ENCODE results near the gene FAM78A. TPM values are rescaled to one million over a fixed set of nuclear protein-coding genes. Genes with fewer than 3 reads are reported as not detected.

The FAM78A gene
- total RNA-seq, 1 experiment from 2014 or later: 1.3 TPM

DNA sequence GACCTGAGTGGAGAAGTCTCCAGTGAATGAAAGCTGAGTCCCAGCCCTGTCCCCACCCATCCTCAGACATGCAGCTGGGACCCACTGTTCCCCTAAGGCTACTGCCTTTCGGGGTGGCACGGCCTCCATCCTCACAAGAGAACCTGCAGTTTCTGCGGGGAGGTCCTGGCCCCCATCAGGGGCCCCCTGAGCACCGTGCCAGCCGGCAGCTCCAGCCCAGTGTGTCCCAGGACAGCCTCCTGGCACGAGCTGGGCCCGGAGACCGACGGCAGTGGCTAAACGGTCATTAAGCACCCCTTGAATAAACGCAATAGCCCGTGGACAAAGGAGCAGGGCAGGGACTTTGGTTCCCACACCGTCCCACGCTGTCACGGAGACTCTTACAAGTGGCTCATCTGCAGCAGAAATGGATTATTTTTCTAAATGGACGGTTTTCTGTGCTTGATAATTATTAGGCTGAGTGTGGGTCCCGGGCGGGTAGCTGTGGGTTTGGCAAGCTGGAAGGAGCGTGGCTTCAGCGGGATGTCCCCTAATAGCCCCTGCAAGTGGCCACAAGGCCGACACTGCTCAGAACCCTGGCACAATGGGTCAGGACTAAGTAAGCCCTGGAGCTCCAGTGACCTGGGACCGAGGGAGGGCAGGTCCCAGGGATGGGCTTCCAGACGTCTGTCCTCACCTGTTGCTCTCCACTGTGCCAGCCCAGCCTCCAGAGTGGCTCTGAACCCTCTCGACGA, 17.4 kb downstream of the FAM78A start:
- H3K4me2 ChIP-seq: no peak overlapping the region
- H3F3A ChIP-seq (ENCODE audit: insufficient read depth, low read depth): no peaks in the 10 kb centered on the region
- no peaks in the 10 kb centered on the region for H4K20me1 ChIP-seq (ENCODE audit: insufficient read depth)
- no peaks in the 10 kb centered on the region for H3K79me2 ChIP-seq (ENCODE audit: low read depth)
- H3K4me1 ChIP-seq (replicated peaks; ENCODE audit: insufficient read depth): peaks cover 9% of the 10 kb centered on the region
- ChIA-PET CTCF (interaction anchor here (0.6 kb wide), 1 partner anchor 59 kb away, joined by 3 read pairs; no protein-coding TSS in a partner anchor), POLR2A (ENCODE audit: unreplicated experiment) (no interaction called here)
- no peaks in the 10 kb centered on the region for H3K27me3 ChIP-seq (ENCODE audit: insufficient read depth, low read depth)
- no peak overlapping the region for H3K27ac ChIP-seq
- H2AFZ ChIP-seq: no peak overlapping the region
- H3K9me2 ChIP-seq (ENCODE audit: insufficient read depth): no peaks in the 10 kb centered on the region
- H3K9me3 ChIP-seq (ENCODE audit: insufficient read depth, low read depth): no peaks in the 10 kb centered on the region
- TF ChIP-seq, protein P1, sequence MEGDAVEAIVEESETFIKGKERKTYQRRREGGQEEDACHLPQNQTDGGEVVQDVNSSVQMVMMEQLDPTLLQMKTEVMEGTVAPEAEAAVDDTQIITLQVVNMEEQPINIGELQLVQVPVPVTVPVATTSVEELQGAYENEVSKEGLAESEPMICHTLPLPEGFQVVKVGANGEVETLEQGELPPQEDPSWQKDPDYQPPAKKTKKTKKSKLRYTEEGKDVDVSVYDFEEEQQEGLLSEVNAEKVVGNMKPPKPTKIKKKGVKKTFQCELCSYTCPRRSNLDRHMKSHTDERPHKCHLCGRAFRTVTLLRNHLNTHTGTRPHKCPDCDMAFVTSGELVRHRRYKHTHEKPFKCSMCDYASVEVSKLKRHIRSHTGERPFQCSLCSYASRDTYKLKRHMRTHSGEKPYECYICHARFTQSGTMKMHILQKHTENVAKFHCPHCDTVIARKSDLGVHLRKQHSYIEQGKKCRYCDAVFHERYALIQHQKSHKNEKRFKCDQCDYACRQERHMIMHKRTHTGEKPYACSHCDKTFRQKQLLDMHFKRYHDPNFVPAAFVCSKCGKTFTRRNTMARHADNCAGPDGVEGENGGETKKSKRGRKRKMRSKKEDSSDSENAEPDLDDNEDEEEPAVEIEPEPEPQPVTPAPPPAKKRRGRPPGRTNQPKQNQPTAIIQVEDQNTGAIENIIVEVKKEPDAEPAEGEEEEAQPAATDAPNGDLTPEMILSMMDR (conservative IDR thresholded peaks at IDR 0.05): no peak
- no peak for TF ChIP-seq EZH2 (IDR thresholded peaks at IDR 0.05; ENCODE audit: low read depth)
- intact Hi-C loops (cut with micrococcal nuclease; ENCODE audit: unreplicated experiment): no loop called here
- no peaks in the 10 kb centered on the region for H3K36me3 ChIP-seq (ENCODE audit: low read depth)
- DNase-seq: no peak
- no TSS peak for BruUV-seq (replicated peaks)
- H3K4me3 ChIP-seq: no peak overlapping the region

DNA sequence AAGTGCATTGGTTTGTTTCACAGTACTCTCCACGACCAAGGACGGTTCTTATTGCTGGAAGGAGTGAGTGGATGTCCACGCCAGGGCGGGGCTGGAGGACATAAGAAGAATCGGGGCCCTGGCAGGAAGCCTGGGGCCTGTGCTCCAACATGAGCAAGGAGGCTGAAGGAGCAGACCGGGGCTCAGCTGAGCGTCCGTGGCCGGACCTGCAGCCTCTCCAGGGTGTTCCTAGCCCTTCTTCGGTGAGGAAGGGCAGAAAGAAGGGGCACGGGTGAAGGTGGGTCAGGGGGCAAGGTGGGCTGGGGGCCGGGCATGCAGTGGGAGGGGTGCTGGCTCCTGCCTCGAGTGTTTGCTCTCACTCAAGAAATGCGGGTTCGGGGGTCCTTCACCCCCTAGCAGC, 18.1 kb downstream of the FAM78A start:
- H3K4me1 ChIP-seq (replicated peaks; ENCODE audit: insufficient read depth): peaks cover 9% of the 10 kb centered on the region
- no peaks in the 10 kb centered on the region for H4K20me1 ChIP-seq (ENCODE audit: insufficient read depth)
- DNase-seq: no peak
- intact Hi-C loops (cut with micrococcal nuclease; ENCODE audit: unreplicated experiment): no loop called here
- no peaks in the 10 kb centered on the region for H3K27me3 ChIP-seq (ENCODE audit: insufficient read depth, low read depth)
- no peak for TF ChIP-seq EZH2 (IDR thresholded peaks at IDR 0.05; ENCODE audit: low read depth)
- no peak overlapping the region for H3K4me3 ChIP-seq
- no peaks in the 10 kb centered on the region for H3K9me3 ChIP-seq (ENCODE audit: insufficient read depth, low read depth)
- no peaks in the 10 kb centered on the region for H3K9me2 ChIP-seq (ENCODE audit: insufficient read depth)
- H3F3A ChIP-seq (ENCODE audit: insufficient read depth, low read depth): no peaks in the 10 kb centered on the region
- ChIA-PET CTCF (no interaction called here), POLR2A (ENCODE audit: unreplicated experiment) (no interaction called here)
- no peak overlapping the region for H3K4me2 ChIP-seq
- no peaks in the 10 kb centered on the region for H3K79me2 ChIP-seq (ENCODE audit: low read depth)
- no peak overlapping the region for H3K27ac ChIP-seq
- no peaks in the 10 kb centered on the region for H3K36me3 ChIP-seq (ENCODE audit: low read depth)
- no TSS peak for BruUV-seq (replicated peaks)
- no peak overlapping the region for H2AFZ ChIP-seq

DNA sequence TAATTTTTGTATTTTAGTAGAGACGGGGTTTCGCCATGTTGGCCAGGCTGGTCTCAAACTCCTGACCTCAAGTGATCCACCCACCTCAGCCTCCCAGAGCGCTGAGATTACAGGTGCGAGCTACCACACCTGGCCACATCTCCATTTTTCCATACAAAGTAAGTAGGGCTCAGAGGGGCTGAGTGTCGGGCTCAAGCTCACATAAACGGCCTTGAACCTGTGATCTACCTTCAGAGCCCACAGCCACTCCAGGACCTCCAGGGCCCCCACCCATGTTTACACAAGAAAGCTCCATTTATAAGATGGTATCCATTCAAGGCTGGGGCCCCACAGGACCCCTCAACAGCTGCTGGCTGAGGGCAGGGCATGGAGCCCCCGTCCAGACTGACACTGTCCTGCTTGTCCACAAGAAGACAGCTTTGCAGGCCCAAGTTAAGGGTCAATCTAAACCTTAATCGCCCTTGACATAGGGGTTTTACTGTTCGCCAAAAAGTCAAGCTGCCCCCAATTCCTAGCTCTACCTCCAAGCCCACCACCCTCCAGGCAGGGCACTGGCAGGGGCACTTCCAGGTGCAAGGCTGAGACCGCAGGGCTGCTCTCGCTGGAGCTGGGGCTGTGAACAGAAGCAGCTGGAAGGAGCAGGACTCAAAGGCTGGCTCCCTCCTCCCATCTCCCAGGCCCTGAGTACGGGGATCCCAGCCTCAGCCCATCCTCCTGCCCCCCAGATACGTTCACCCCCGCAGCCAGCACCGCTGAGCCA, 18.9 kb downstream of the FAM78A start:
- CTCF ChIA-PET: interaction anchor here (1.2 kb wide), 1 partner anchor 35 kb away, joined by 15 read pairs; no protein-coding TSS in a partner anchor
- DNase-seq: no peak
- intact Hi-C loops (cut with micrococcal nuclease; ENCODE audit: unreplicated experiment): no loop called here

More for the DNA sequence above, 18.9 kb downstream of the FAM78A start:
- no TSS peak for BruUV-seq (replicated peaks)
- Histone ChIP-seq H3K36me3 (ENCODE audit: low read depth) (no peaks in the 10 kb centered on the region), H3K9me2 (ENCODE audit: insufficient read depth) (no peaks in the 10 kb centered on the region), H3K79me2 (ENCODE audit: low read depth) (no peaks in the 10 kb centered on the region), H3K4me3 (no peak overlapping the region), H3F3A (ENCODE audit: insufficient read depth, low read depth) (no peaks in the 10 kb centered on the region), H3K4me2 (no peak overlapping the region), H3K4me1 (replicated peaks; ENCODE audit: insufficient read depth) (peaks cover 9% of the 10 kb centered on the region), H3K9me3 (ENCODE audit: insufficient read depth, low read depth) (no peaks in the 10 kb centered on the region), H3K27ac (no peak overlapping the region), H4K20me1 (ENCODE audit: insufficient read depth) (no peaks in the 10 kb centered on the region), H3K27me3 (ENCODE audit: insufficient read depth, low read depth) (no peaks in the 10 kb centered on the region), H2AFZ (no peak overlapping the region)
- POLR2A ChIA-PET (ENCODE audit: unreplicated experiment): no interaction called here
- TF ChIP-seq EZH2 (IDR thresholded peaks at IDR 0.05; ENCODE audit: low read depth): no peak
- TF ChIP-seq, protein P1 (conservative IDR thresholded peaks at IDR 0.05): no peak

All from PC-9 (cell line).